Transverse colon (tissue), 4 donors: Measurements from ENCODE around the gene SCYL2. TPM values are rescaled to one million over a fixed set of nuclear protein-coding genes. Genes with fewer than 3 reads are reported as not detected.
"Not testable (repeated sequence)": the region's sequence is repeated elsewhere in the genome, so short reads cannot be mapped to it uniquely, and the experiment has no call there.

ENCODE experiments used
- DNase-seq: peaks from one replicate; pipeline ENCODE4 v3.0.0-alpha.2; 2019
- H3K27ac ChIP-seq, 4 donors: fragments of 200-600 bp; sonication (generic); 2 replicates each; pipeline ENCODE4 v1.5.1; 2016 to 2018; ENCODE audit warnings: inconsistent platforms in 4 of 4
- H3K27me3 ChIP-seq: fragments of 200-600 bp; sonication (generic); 2 replicates; pipeline ENCODE4 v1.5.1; 2017; ENCODE audit warnings: inconsistent platforms
- H3K36me3 ChIP-seq, 4 donors: fragments of 200-600 bp; sonication (generic); 2 replicates each; pipeline ENCODE4 v1.5.1; 2017 to 2019; ENCODE audit warnings: inconsistent platforms in 4 of 4
- H3K4me1 ChIP-seq, 4 donors: fragments of 200-600 bp; sonication (generic); 2 replicates each; pipeline ENCODE4 v1.5.1; 2017 to 2020; ENCODE audit warnings: inconsistent platforms in 4 of 4
- H3K4me3 ChIP-seq, 4 donors: fragments of 200-600 bp; sonication (generic); 1 replicate in 1 of 4; 2 replicates in 3 of 4; pipeline versions ENCODE4 v1.5.1 to v1.6.1; 2017 to 2019; ENCODE audit warnings: inconsistent platforms in 4 of 4
- H3K9me3 ChIP-seq, 2 donors: fragments of 200-600 bp; sonication (generic); 2 replicates each; pipeline ENCODE4 v1.5.1; 2017 to 2019; ENCODE audit warnings: inconsistent platforms in 2 of 2
- EP300 ChIP-seq: sonication (generic); formaldehyde crosslinking; IDR thresholded peaks from one replicate; pipeline ENCODE4 v1.6.1; 2017; ENCODE audit warnings: antibody characterized with exemption, low read depth
- POLR2A ChIP-seq: fragments of 450-650 bp; IDR thresholded peaks from one replicate; pipeline ENCODE4 v1.6.1; 2016; ENCODE audit warnings: antibody characterized with exemption, mild to moderate bottlenecking, moderate library complexity
- POLR2AphosphoS5 ChIP-seq, 3 donors: sonication (generic); formaldehyde crosslinking; IDR thresholded peaks; one replicate each; pipeline ENCODE4 v1.6.1; 2016; ENCODE audit warnings: antibody characterized with exemption in 3 of 3
- WGBS, 2 donors: methylation state at CpG; one replicate each; pipeline ENCODE4 v1.1.5; 2018; ENCODE audit warnings: low coverage in 1 of 2; 5-methylcytosine and 5-hydroxymethylcytosine counted together
- in situ Hi-C, 4 donors: fragments of 200-750 bp; cut with MboI; loops; one replicate each; pipeline versions ENCODE4 v1.15.0 to v1.15.1; 2017; ENCODE audit warnings: low sequenced_read_pairs in 3 of 4, low pct_ligation_motif_present in 1 of 4, low pct_unique_long_range_greater_than_20kb in 1 of 4
- intact Hi-C: fragments of 100-400 bp; cut with DNase I; formaldehyde crosslinking; loops from one replicate; pipeline ENCODE4 v1.15.1; 2023; ENCODE audit warnings: low total_unique reads
- total RNA-seq, 4 donors: library from RNA; depleted of rRNA; stranded (reverse); fragments of >200 nt; gene quantifications; one replicate each; pipeline ENCODE4 v1.1.0, GENCODE V29; 2016
- TF ChIP-seq, protein P1 (sequence below), 5 experiments: fragments of 200-600 bp in 3 of 5; fragments of 450-650 bp in 2 of 5; sonication (generic) in 3 of 5; IDR thresholded peaks; 1 replicate in 2 of 5; 2 replicates in 3 of 5; pipeline ENCODE4 v1.5.1; 2016 to 2017; ENCODE audit warnings: antibody characterized with exemption in 5 of 5, inconsistent platforms in 3 of 5, mild to moderate bottlenecking in 2 of 5, moderate library complexity in 1 of 5

Gene SCYL2
- total RNA-seq, 4 donors from 2014 or later = 68.0 to 84.4 (median 72.6) TPM

DNA sequence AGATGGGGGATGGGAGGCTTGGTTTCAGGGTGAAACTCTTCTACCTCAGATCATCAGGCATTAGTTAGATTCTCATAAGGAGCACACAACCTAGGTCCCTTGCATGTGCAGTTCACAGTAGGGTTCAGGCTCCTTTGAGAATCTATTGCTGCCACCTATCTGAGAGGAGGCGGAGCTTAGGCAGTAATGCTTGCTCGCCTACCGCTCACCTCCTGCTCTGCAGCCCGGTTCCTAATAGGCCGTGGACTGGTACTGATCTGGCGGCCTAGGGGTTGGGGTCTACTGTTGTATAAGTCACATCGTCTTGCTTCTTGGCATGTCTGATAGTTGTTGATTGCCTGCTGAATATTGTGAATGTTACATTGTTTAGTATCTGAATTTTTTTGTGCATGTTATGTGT is 12.2 kb downstream of the SCYL2 start:
- Histone ChIP-seq H3K4me3 (no peak overlapping the region), H3K36me3 (peaks cover 0 to 7% (median 2%) of the 10 kb centered on the region in 4 donors), H3K9me3 (no peaks in the 10 kb centered on the region), H3K27ac (no peak overlapping the region), H3K27me3 (no peaks in the 10 kb centered on the region), H3K4me1 (peaks cover 0 to 16% (median 6%) of the 10 kb centered on the region in 4 donors)
- intact Hi-C loops (no loop called here), in situ Hi-C loops (no loop called here)
- TF ChIP-seq POLR2AphosphoS5 (IDR thresholded peaks at IDR 0.05) = no peak
- TF ChIP-seq EP300 = no peak
- TF ChIP-seq POLR2A = no peak
- TF ChIP-seq, protein P1, sequence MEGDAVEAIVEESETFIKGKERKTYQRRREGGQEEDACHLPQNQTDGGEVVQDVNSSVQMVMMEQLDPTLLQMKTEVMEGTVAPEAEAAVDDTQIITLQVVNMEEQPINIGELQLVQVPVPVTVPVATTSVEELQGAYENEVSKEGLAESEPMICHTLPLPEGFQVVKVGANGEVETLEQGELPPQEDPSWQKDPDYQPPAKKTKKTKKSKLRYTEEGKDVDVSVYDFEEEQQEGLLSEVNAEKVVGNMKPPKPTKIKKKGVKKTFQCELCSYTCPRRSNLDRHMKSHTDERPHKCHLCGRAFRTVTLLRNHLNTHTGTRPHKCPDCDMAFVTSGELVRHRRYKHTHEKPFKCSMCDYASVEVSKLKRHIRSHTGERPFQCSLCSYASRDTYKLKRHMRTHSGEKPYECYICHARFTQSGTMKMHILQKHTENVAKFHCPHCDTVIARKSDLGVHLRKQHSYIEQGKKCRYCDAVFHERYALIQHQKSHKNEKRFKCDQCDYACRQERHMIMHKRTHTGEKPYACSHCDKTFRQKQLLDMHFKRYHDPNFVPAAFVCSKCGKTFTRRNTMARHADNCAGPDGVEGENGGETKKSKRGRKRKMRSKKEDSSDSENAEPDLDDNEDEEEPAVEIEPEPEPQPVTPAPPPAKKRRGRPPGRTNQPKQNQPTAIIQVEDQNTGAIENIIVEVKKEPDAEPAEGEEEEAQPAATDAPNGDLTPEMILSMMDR (IDR thresholded peaks at IDR 0.05) = no peak
- DNase-seq = no peak
- 98 to 100% methylated on average over 3 to 7 of the region's 7 CpGs for WGBS, 2 donors

DNA sequence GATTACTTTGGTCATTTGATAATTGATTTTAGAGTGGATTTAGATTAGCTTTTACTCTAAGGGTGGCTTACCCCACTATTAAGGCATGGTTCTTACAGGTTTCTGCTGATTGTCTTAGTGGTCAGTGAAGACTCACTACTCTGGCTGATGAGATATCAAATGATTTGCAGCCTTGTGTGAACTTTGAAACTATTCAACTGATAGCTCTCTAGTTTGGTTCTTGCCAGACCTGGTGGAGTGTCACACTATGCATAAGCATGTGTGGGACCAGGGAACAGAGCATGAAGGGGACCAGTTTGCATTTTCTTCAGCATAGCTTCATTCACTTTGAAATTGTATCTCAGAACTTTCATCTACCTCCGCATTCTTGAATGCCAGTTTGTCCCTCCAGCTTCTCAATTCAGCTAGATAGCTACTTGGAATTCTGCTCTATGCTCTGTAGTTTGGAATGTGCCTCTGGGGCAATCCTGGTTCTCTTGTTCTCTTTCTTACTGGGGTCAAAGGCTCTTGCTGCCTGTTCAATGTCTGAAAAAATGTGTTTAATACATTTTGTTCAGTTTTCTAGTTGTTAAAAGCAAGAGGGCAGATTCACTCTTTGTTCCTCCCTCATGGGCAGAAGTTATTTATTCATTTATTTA is 12.7 kb downstream of the SCYL2 start:
- intact Hi-C loops (no loop called here), in situ Hi-C loops (no loop called here)
- TF ChIP-seq EP300 (no peak), POLR2AphosphoS5 (IDR thresholded peaks at IDR 0.05) (no peak), POLR2A (no peak)
- TF ChIP-seq, protein P1 (IDR thresholded peaks at IDR 0.05) = no peak
- Histone ChIP-seq H3K36me3 (peaks cover 0 to 13% (median 3%) of the 10 kb centered on the region in 4 donors), H3K27me3 (no peaks in the 10 kb centered on the region), H3K27ac (no peak overlapping the region), H3K4me1 (peaks cover 0 to 12% (median 4%) of the 10 kb centered on the region in 4 donors), H3K4me3 (no peak overlapping the region), H3K9me3 (no peaks in the 10 kb centered on the region)
- no peak for DNase-seq
- 95 to 100% methylated on average over 1 of the region's 1 CpG for WGBS, 2 donors

DNA sequence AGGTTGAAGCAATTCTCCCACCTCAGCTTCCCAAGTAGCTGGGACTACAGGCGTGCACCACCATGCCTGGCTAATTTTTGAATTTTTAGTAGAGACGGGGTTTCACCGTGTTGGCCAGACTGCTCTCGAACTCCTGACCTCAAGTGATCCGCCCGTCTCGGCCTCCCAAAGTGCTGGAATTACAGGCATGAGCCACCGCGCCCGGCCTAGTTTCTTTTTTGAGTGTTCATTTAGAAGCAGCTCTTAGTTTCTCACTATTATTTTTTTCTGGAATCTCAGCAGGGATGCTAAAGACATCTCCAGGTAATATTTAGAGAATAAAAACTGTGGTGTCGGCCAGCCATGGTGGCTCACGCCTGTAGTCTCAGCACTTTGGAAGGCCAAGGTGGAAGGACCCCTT is 17.6 kb downstream of the SCYL2 start:
- 96 to 100% methylated on average over 3 to 12 of the region's 12 CpGs for WGBS, 2 donors
- DNase-seq, H3K4me3 ChIP-seq, intact Hi-C loops, H3K9me3 ChIP-seq, H3K27me3 ChIP-seq, in situ Hi-C loops, H3K27ac ChIP-seq: not testable (repeated sequence)
- Histone ChIP-seq H3K4me1 (peaks cover 0 to 10% (median 3%) of the 10 kb centered on the region in 4 donors), H3K36me3 (peaks cover 0 to 21% (median 8%) of the 10 kb centered on the region in 4 donors)

DNA sequence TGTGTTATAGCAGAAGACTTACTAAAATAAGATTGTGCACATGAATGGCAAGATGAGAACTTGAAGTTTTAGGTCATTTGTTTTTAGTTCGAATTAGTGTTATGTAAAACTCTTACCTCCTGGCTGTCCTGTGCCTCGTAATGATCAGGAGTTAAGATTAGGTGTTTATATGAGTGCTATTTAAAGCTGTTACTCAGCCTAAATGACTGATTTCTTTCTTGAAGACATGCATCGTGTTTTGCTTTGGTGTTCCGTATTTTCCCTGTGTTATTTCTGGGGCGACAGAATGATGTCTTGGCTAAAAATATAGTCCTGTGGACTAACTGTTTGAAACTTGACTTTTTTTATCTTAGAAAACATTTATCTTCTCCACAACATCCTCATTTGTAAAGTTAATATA is 22.1 kb downstream of the SCYL2 start:
- no peak for DNase-seq
- Histone ChIP-seq H3K27ac (no peak overlapping the region), H3K27me3 (no peaks in the 10 kb centered on the region), H3K4me1 (no peaks in the 10 kb centered on the region), H3K9me3 (no peaks in the 10 kb centered on the region), H3K36me3 (peaks cover 0 to 19% (median 9%) of the 10 kb centered on the region in 4 donors), H3K4me3 (no peak overlapping the region)
- in situ Hi-C loops (no loop called here), intact Hi-C loops (no loop called here)
- TF ChIP-seq POLR2A (no peak), POLR2AphosphoS5 (IDR thresholded peaks at IDR 0.05) (no peak), EP300 (no peak)
- TF ChIP-seq, protein P1 (IDR thresholded peaks at IDR 0.05) = no peak
- WGBS, 2 donors = 74 to 84% methylated on average over 5 of the region's 5 CpGs

DNA sequence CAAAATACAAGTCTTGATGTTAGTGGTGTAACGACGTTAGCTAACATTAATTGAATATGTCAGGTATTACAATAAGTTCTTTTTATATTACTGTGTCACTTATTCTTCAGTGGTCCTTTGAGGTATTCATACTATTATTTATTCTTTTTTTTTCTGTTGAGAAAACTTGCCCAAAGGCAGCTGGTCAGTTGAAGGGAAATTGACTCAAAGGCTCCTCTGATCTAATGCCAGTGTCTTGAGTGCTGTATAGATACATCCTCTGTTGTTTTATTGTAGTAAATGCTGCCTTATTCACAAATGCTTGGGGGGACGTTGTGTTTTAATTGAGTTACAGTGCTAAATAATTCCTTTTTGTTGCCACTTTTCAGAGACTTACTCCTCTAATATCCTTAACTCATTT is 23.0 kb downstream of the SCYL2 start:
- intact Hi-C loops (no loop called here), in situ Hi-C loops (no loop called here)
- Histone ChIP-seq H3K36me3 (peaks cover 0 to 11% (median 5%) of the 10 kb centered on the region in 4 donors), H3K27ac (no peak overlapping the region), H3K4me3 (no peak overlapping the region), H3K9me3 (no peaks in the 10 kb centered on the region), H3K27me3 (no peaks in the 10 kb centered on the region), H3K4me1 (no peaks in the 10 kb centered on the region)
- WGBS, 2 donors = 88 to 92% methylated on average over 3 of the region's 3 CpGs
- no peak for DNase-seq
- TF ChIP-seq EP300 (no peak), POLR2A (no peak), POLR2AphosphoS5 (IDR thresholded peaks at IDR 0.05) (no peak)
- TF ChIP-seq, protein P1 (IDR thresholded peaks at IDR 0.05) = no peak
